ENCODE measurements around the gene CNTN4.

The CNTN4 gene

DNA sequence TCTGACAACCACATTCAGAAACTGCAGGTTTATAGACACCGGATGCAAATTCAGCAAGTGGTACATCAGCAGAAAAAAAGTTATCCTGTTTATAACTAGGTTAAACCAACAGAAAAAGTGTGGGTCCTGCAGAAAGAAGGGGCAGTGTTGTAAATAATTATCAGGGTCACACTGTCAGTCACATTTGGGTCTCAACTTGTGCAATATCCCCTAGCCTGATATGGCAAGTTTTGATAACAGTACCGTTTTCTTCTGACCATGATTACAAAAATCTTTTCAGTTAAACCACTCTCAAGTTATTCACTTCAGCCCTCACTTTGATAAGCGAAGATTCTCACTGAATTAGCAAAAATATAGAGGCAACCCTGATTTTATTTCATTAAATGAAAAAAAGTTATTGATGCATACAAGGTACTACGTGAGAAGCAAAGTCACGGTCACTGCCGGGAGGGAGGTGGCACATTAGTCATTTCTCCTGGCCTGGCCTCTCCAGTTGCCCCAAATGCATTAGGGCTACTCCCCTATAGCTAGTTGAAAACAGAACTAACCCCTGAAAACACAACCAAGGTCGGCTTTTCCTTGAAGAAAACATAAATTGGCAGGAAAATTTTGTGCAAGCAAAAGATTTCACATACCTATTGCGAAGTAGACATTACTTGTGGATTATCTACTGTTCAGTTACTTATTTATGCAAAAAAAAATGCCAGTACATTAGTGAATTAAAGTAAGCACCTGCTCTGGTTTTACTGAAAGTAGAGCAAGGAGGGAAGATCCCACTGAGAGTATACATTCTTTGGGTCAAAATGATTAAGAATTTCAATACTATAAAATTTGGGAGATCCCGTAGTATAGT is 982.9 kb downstream of the CNTN4 start:
- DNase-seq, result no peak

GRCh38 chr3:3082234-3082924 is 983.7 kb downstream of the CNTN4 start:
- no peak for DNase-seq

DNA sequence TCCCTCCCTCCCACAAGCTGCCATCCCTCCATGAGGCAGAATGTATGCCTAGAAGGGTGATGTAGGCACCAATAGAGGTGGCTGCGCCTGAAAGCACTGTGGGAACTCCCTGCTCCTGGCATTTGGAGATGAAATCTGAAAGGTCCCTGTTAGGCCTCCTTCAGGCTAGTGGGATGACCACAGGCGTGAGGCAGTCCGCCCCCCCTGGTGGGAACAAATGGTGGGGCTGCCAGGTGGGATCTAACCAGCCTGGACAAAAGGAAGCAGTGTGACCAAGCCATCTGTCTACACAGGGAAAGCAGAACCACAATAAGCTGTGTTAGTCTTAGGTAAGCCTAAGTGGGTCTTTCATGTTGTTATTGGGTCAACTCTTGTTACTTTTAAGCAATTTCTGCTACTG is 986.2 kb downstream of the CNTN4 start:
- DNase-seq, result no peak

GRCh38 chr3:3085782-3086181 is 987.1 kb downstream of the CNTN4 start:
- DNase-seq, result no peak

- no peak for DNase-seq
Measured at GRCh38 chr3:3086239-3086638, 987.6 kb downstream of the CNTN4 start.

DNA sequence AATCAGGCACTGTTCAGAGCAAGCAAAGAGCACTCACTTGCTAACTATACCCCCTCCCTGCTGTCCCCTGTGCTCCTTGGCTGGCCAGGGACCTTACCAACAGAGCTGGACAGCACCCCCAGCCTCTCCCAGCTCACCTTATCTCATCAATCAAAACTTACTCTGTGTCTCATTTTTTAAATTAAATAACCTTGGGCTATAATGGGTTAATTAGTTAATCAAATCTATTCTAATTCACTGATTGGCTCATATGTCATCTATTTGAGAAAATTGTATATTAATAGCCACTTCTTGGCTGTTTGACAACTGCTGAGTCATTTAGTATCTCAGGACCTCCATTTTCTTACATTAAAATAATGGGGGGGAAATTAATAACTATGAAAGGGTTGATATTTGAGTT is 988.6 kb downstream of the CNTN4 start:
- DNase-seq, result no peak

DNA sequence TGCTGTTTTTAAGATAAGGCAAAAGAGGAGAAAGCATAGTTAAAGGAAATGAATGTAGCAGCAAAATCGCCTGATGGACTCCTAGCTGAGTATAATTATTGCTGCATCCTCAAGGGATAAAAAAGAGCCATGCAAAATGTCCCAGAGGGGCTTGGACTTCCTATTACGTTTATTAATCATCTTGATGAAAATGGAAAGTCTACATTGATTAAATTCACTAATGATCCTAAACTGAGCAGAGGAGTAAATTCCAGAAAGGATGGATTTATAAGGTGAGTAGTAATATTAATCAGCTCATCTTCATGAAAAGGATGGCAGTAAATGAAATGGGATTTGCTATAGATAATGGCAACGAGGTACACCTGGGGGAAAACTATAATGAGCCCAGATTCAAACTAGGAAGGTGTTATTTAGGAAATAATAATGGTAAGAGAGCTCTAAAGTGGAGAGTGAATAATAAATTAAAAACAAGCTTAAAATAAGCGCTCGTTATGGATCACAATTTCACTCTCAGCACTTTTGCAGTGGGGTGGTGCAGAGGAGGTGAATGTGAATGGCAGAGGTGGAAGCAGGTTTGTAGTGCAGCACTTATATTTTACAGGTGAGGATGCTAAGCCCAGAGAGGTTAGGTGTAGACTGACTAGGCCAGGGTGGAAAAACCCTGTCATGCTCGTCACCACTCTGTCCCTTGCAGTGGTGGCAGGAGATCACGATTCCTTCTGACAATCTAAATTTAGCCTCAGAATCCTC is 989.2 kb downstream of the CNTN4 start:
- DNase-seq, result no peak

GRCh38 chr3:3089017-3089416 is 990.4 kb downstream of the CNTN4 start:
- no peak for DNase-seq

DNA sequence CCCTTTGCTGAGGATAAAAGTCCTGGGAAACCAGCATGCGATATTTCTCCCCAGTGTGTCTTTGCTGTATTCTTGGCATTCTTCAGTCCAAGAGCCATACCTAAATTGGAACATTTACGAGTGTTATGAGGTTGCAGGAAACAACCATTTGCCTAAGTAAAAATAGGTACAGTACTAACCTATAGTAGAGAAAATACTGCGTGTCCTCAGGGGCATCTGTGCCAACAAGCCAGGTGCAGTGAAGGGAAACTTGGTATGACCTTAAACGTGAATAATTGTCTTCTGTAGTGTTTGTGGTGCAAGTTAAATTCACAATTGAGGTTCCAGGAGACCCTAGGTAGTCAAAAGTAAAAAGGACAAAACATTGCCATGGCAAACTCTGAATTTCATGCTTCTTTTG is 999.3 kb downstream of the CNTN4 start:
- DNase-seq, result no peak

DNA sequence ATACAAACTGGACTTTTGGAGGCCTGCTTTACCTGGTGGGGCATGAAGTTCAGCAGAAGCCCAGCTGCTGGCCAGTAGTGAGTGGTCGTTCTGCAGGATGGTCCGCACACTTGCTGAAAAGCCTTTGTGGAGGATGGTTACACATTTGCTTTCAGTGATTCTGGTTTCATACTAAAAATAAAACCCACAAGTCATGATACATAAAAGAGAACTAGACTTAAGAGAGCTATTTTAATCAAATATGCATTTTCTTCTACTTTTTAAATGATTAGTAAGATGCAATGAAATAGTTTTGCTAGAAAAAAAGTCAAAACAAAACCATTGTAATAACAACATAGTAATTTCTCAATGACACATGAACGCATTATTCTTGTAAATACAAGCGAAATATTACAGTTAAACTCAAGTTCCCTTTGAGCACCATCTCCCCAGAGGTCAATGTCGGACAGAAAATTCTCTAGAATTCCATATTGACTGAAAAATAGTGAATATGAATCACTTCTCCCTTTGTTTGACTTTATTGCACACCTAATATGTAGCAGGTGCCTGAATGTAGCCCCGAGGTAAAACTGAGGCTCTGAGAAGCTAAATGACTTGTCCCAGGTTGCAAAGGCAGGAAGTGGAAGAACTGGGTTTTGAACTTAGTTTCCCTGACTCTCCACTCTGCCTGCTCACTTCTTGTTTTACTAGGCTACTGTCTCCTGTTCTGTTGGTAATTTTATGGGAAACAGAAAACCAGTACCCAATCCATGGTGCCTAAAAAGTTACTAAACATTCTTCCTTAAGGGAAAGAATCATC is 1003.2 kb downstream of the CNTN4 start:
- DNase-seq, result no peak

DNA sequence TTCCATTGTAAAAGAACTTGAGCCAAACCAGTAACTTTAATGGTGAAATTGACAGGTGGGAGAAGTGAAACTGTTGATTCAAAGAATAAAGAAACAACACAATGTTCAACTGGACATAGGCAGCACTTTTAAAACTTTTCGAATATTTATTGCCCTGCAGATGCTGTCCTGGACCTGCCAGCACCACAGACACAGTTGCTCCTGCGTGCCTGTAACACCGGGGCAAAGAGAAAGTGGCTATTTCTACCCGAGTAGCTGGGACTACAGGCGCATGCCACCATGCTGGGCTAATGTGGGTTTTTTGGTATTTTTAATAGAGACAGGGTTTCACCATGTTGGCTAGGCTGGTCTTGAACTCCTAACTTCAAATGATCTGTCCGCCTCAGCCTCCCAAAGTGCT is 1004.1 kb downstream of the CNTN4 start:
- DNase-seq, result no peak

GRCh38 chr3:3105246-3105645 is 1006.6 kb downstream of the CNTN4 start:
- DNase-seq, result no peak

- no peak for DNase-seq
Measured at GRCh38 chr3:3105815-3106214, 1007.1 kb downstream of the CNTN4 start.

DNA sequence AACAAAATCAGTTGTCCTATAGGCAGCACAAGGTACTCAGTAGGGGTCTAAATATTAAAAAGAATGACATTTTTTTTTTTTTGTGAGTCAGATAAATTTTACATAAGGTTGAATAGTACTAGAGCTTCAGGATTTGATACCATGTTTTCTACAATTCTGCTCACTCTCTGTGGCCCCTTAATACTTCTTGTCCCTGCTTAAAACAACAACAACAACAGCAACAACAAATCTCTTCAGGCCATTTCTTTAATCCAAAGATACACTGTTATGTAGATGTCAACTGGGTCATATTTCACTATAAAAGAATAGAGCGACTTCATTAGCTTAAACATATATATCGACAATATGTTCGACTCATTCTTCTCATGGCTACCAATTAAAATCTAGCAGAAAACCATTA is 1008.5 kb downstream of the CNTN4 start:
- DNase-seq, result no peak
